Mesenchymal stem cell (in vitro differentiated cells and primary cell): ENCODE measurements around the gene MIB1.
"Not testable (repeated sequence)": the region's sequence is repeated elsewhere in the genome, so short reads cannot be mapped to it uniquely, and the experiment has no call there.

Experiments used
- DNase-seq: peaks from one replicate; pipeline ENCODE4 v3.0.0-alpha.2; 2013
- H2AFZ ChIP-seq: one replicate; pipeline ENCODE4 v1.6.1; 2013; ENCODE audit warnings: low read depth, mild to moderate bottlenecking, control low read depth, inconsistent platforms, low read length, moderate library complexity
- H2AK5ac ChIP-seq: 2 replicates; pipeline ENCODE4 v1.6.1; 2013; ENCODE audit warnings: low read length, moderate library complexity, mild to moderate bottlenecking, inconsistent platforms; ENCODE audit not compliant: severe bottlenecking
- H2BK120ac ChIP-seq: one replicate; pipeline ENCODE4 v1.6.1; 2013; ENCODE audit warnings: low read depth, mild to moderate bottlenecking, inconsistent platforms, low read length, moderate library complexity
- H2BK12ac ChIP-seq, 2 experiments: one replicate each; pipeline ENCODE4 v1.6.1; 2013; ENCODE audit warnings: inconsistent platforms in 2 of 2, low read length in 2 of 2, mild to moderate bottlenecking in 2 of 2, moderate library complexity in 2 of 2, control low read depth in 1 of 2
- H2BK15ac ChIP-seq: one replicate; pipeline ENCODE4 v1.6.1; 2013; ENCODE audit warnings: mild to moderate bottlenecking, low read depth, inconsistent platforms; ENCODE audit not compliant: poor library complexity, severe bottlenecking
- H2BK5ac ChIP-seq: 2 replicates; pipeline ENCODE4 v1.6.1; 2013; ENCODE audit warnings: low read depth, mild to moderate bottlenecking, low read length, control low read depth, inconsistent platforms; ENCODE audit not compliant: poor library complexity, severe bottlenecking
- H3K14ac ChIP-seq, 2 experiments: one replicate each; pipeline ENCODE4 v1.6.1; 2013; ENCODE audit warnings: inconsistent platforms in 2 of 2, low read length in 2 of 2, control low read depth in 1 of 2, mild to moderate bottlenecking in 1 of 2, moderate library complexity in 1 of 2
- H3K18ac ChIP-seq, 2 experiments: one replicate each; pipeline ENCODE4 v1.6.1; 2013; ENCODE audit warnings: inconsistent platforms in 2 of 2, low read length in 2 of 2, control low read depth in 1 of 2, low read depth in 1 of 2, mild to moderate bottlenecking in 1 of 2
- H3K23ac ChIP-seq, 2 experiments: one replicate each; pipeline ENCODE4 v1.6.1; 2013; ENCODE audit warnings: inconsistent platforms in 2 of 2, low read length in 2 of 2, mild to moderate bottlenecking in 2 of 2, moderate library complexity in 2 of 2, control low read depth in 1 of 2
- H3K27ac ChIP-seq: 2 replicates; pipeline ENCODE4 v1.5.1; 2013; ENCODE audit warnings: mild to moderate bottlenecking, moderate library complexity, low read length, control low read depth, inconsistent platforms; ENCODE audit not compliant: poor library complexity, severe bottlenecking
- H3K27me3 ChIP-seq, 2 experiments: 2 replicates each; pipeline versions ENCODE4 v1.6.1 to v1.7.0; 2013; ENCODE audit warnings: low read length in 2 of 2, mild to moderate bottlenecking in 2 of 2, moderate library complexity in 2 of 2, control low read depth in 1 of 2, inconsistent platforms in 1 of 2; ENCODE audit not compliant: control insufficient read depth in 1 of 2, insufficient read depth in 1 of 2
- H3K36me3 ChIP-seq, 2 experiments: 2 replicates each; pipeline versions ENCODE4 v1.6.1 to v1.7.0; 2013; ENCODE audit warnings: low read length in 2 of 2, control low read depth in 1 of 2, inconsistent platforms in 1 of 2, low read depth in 1 of 2, mild to moderate bottlenecking in 1 of 2; ENCODE audit not compliant: insufficient read depth in 2 of 2, control insufficient read depth in 1 of 2
- H3K4ac ChIP-seq, 2 experiments: one replicate each; pipeline ENCODE4 v1.6.1; 2013; ENCODE audit warnings: inconsistent platforms in 2 of 2, low read length in 2 of 2, mild to moderate bottlenecking in 2 of 2, moderate library complexity in 2 of 2, control low read depth in 1 of 2, low read depth in 1 of 2
- H3K4me1 ChIP-seq: 2 replicates; pipeline ENCODE4 v1.6.1; 2013; ENCODE audit warnings: low read depth, low read length, control low read depth; ENCODE audit not compliant: control insufficient read depth, insufficient read depth
- H3K4me2 ChIP-seq: 2 replicates; pipeline ENCODE4 v1.6.1; 2013; ENCODE audit warnings: low read length, mild to moderate bottlenecking, inconsistent platforms; ENCODE audit not compliant: poor library complexity, severe bottlenecking
- H3K4me3 ChIP-seq, 2 experiments: 2 replicates each; pipeline versions ENCODE4 v1.5.1 to v1.7.0; 2013; ENCODE audit warnings: low read length in 2 of 2, mild to moderate bottlenecking in 2 of 2, control low read depth in 1 of 2, low read depth in 1 of 2; ENCODE audit not compliant: insufficient read depth in 1 of 2
- H3K79me1 ChIP-seq: replicated peaks from 2 replicates; pipeline ENCODE4 v1.6.1; 2013; ENCODE audit warnings: mild to moderate bottlenecking, control low read depth, low read length, inconsistent platforms; ENCODE audit not compliant: poor library complexity, severe bottlenecking
- H3K9ac ChIP-seq: 2 replicates; pipeline ENCODE4 v1.7.0; 2013; ENCODE audit warnings: mild to moderate bottlenecking, low read length, moderate library complexity
- H3K9me3 ChIP-seq: 2 replicates; pipeline ENCODE4 v1.7.0; 2013; ENCODE audit warnings: mild to moderate bottlenecking, low read length; ENCODE audit not compliant: control insufficient read depth
- H4K8ac ChIP-seq: one replicate; pipeline ENCODE4 v1.6.1; 2013; ENCODE audit warnings: inconsistent platforms, mild to moderate bottlenecking, low read length, moderate library complexity
- H4K91ac ChIP-seq: one replicate; pipeline ENCODE4 v1.6.1; 2013; ENCODE audit warnings: mild to moderate bottlenecking, low read length, inconsistent platforms
- WGBS: methylation state at CpG from one replicate; pipeline ENCODE4 v1.1.7; 2013; ENCODE audit warnings: mixed read lengths; 5-methylcytosine and 5-hydroxymethylcytosine counted together

The MIB1 gene

DNA sequence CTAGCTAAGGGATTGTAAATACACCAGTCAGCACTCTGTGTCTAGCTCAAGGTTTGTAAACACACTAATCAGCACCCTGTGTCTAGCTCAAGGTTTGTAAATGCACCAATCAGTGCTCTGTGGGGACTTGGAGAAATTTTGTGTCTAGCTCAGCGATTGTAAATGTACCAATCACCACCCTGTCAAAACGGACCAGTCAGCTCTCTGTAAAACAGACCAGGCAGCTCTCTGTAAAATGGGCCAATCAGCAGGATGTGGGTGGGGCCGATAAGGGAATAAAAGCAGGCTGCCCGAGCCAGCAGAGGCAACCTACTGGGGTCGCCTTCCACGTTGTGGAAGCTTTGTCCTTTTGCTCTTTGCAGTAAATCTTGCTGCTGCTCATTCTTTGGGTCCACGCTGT lies 33.5 kb upstream of the MIB1 start:
- not testable (repeated sequence) for H2AFZ ChIP-seq, H3K14ac ChIP-seq, H2BK12ac ChIP-seq, H2BK120ac ChIP-seq, H3K27ac ChIP-seq, H2AK5ac ChIP-seq, H3K79me1 ChIP-seq, H3K23ac ChIP-seq, H3K27me3 ChIP-seq, H4K91ac ChIP-seq, H2BK15ac ChIP-seq, H3K4me3 ChIP-seq, H3K4ac ChIP-seq, DNase-seq, H3K36me3 ChIP-seq, H4K8ac ChIP-seq, H3K4me1 ChIP-seq, H3K18ac ChIP-seq, H2BK5ac ChIP-seq, H3K4me2 ChIP-seq, H3K9ac ChIP-seq, H3K9me3 ChIP-seq
- 93% methylated on average over 7 of the region's 7 CpGs for WGBS

DNA sequence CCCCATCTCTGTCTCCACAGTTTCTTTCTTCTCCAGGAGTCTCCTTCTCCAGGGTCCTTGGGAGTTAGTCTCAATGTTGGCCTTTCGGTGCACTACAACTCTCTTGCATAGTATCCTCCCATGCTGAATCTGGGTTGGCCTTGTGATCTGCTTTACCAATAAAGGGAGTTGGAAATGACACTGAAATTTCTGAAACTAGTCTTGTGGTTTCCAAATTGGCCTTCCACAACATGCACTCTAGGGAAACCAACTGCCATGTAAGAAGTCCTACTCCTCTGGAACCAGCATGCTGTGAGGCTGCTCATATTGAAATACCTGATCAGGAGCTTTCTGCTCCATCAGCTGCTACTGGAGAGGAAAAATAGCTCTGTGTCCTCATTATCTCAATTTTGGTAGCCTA lies 26.1 kb upstream of the MIB1 start:
- H3K18ac ChIP-seq = no peak overlapping the region
- H2BK12ac ChIP-seq = no peak overlapping the region
- H2BK120ac ChIP-seq = no peak overlapping the region
- WGBS = 100% methylated on average over 1 of the region's 1 CpG
- no peak overlapping the region for H4K8ac ChIP-seq
- H3K79me1 ChIP-seq = no peaks in the 10 kb centered on the region
- no peak overlapping the region for H3K9ac ChIP-seq
- H3K4ac ChIP-seq = no peak overlapping the region
- no peak for DNase-seq
- H3K36me3 ChIP-seq = no peaks in the 10 kb centered on the region
- H3K4me2 ChIP-seq = no peak overlapping the region
- no peak overlapping the region for H4K91ac ChIP-seq
- no peak overlapping the region for H2AFZ ChIP-seq
- H3K14ac ChIP-seq = no peak overlapping the region
- no peaks in the 10 kb centered on the region for H3K27me3 ChIP-seq
- H3K9me3 ChIP-seq = no peaks in the 10 kb centered on the region
- no peak overlapping the region for H3K23ac ChIP-seq
- H3K4me3 ChIP-seq = no peak overlapping the region
- H3K27ac ChIP-seq = no peak overlapping the region
- no peak overlapping the region for H2AK5ac ChIP-seq
- H3K4me1 ChIP-seq = no peaks in the 10 kb centered on the region
- no peak overlapping the region for H2BK15ac ChIP-seq
- no peak overlapping the region for H2BK5ac ChIP-seq

DNA sequence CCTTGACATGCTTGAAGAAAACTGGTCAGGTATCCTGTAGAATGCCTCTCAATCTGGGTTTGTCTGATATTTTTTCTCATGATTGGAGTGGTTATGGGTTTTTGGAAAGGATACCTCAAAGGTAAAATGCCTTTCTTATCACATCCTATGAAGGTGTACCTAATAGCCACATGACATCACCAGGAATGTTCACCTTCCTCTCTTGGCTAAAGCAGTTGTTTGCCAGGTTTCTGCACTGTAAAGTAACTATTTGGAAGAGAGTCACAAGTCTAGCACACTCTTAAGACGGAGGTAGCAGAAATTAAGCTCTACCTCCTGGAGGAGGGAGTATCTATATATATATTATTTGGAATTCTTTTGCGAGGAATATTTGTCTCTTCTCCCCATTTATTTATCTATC lies 17.9 kb upstream of the MIB1 start:
- H3K23ac ChIP-seq = no peak overlapping the region

DNA sequence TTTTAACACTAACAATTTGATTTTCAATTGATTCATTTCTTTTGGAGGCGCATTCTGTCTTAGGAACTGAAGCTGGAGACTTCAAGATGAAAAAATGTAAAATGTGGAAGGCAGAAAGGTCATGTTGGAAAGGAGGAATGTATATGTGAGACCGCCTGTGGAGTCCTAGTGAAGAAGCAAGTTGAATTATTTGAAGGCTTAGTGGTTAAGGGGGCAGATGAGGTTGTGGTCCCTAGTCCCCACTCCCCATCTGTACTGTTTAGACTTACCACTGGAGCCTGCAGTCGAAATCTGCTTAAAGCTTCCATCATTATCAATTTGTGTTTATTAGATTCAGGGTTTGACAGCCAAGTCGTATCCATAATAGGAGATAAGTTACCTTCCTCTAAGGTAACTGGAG lies 15.4 kb upstream of the MIB1 start:
- Histone ChIP-seq H3K18ac (no peak overlapping the region), H3K9me3 (no peaks in the 10 kb centered on the region), H2BK120ac (no peak overlapping the region), H3K27me3 (peaks cover 0 to 11% of the 10 kb centered on the region in 2 experiments), H3K23ac (no peak overlapping the region), H3K14ac (no peak overlapping the region), H3K4ac (no peak overlapping the region), H3K4me2 (no peak overlapping the region), H2BK15ac (no peak overlapping the region), H2AK5ac (no peak overlapping the region), H3K9ac (no peak overlapping the region), H3K79me1 (no peaks in the 10 kb centered on the region), H3K4me1 (no peaks in the 10 kb centered on the region), H4K8ac (no peak overlapping the region), H3K36me3 (no peaks in the 10 kb centered on the region), H3K27ac (no peak overlapping the region), H4K91ac (no peak overlapping the region), H2BK5ac (no peak overlapping the region), H2BK12ac (no peak overlapping the region), H2AFZ (no peak overlapping the region), H3K4me3 (no peak overlapping the region)
- WGBS = 97% methylated on average over 2 of the region's 4 CpGs
- no peak for DNase-seq

More for the DNA sequence above, 17.9 kb upstream of the MIB1 start:
- no peak overlapping the region for H2BK5ac ChIP-seq
- H2BK12ac ChIP-seq = no peak overlapping the region
- H3K4ac ChIP-seq = no peak overlapping the region
- peaks cover 0 to 8% of the 10 kb centered on the region in 2 experiments for H3K27me3 ChIP-seq
- H3K4me3 ChIP-seq = no peak overlapping the region
- H3K79me1 ChIP-seq = no peaks in the 10 kb centered on the region
- H2AFZ ChIP-seq = no peak overlapping the region
- no peak overlapping the region for H3K4me2 ChIP-seq
- WGBS = no CpG with 5 or more reads among the region's 2 CpGs
- no peaks in the 10 kb centered on the region for H3K4me1 ChIP-seq
- H4K91ac ChIP-seq = no peak overlapping the region
- no peak overlapping the region for H2BK15ac ChIP-seq
- no peak overlapping the region for H3K14ac ChIP-seq
- no peaks in the 10 kb centered on the region for H3K36me3 ChIP-seq
- H4K8ac ChIP-seq = no peak overlapping the region
- no peak for DNase-seq
- H3K18ac ChIP-seq = no peak overlapping the region
- H3K27ac ChIP-seq = no peak overlapping the region
- H2BK120ac ChIP-seq = no peak overlapping the region
- no peak overlapping the region for H3K9ac ChIP-seq
- H2AK5ac ChIP-seq = no peak overlapping the region
- no peaks in the 10 kb centered on the region for H3K9me3 ChIP-seq
